HepG2 (cell line): ENCODE measurements around the gene BBS9.

Source experiments
- ADNP ChIP-seq: sonication (generic); formaldehyde crosslinking; IDR thresholded peaks from 2 replicates; pipeline ENCODE4 v1.4.0; 2020; ENCODE audit warnings: missing genetic modification reagents
- ELF4 ChIP-seq: sonication (generic); formaldehyde crosslinking; IDR thresholded peaks from 2 replicates; pipeline ENCODE4 v1.5.0; 2020; ENCODE audit warnings: missing genetic modification reagents, mild to moderate bottlenecking, moderate library complexity, borderline replicate concordance
- EP300 ChIP-seq, 3 experiments: sonication (generic) in 1 of 3; formaldehyde crosslinking in 1 of 3; IDR thresholded peaks; 2 replicates each; pipeline versions ENCODE4 v1.5.1 to v1.6.1; 2011 to 2020; ENCODE audit warnings: low read depth in 2 of 3, low read length in 2 of 3, borderline replicate concordance in 1 of 3, improper control_type of control experiment in 1 of 3, mild to moderate bottlenecking in 1 of 3, missing genetic modification reagents in 1 of 3, moderate library complexity in 1 of 3
- PCBP1 ChIP-seq: fragments of 200-400 bp; formaldehyde crosslinking; IDR thresholded peaks from 2 replicates; pipeline ENCODE4 v1.6.1; 2017; ENCODE audit warnings: mild to moderate bottlenecking, low read depth, low read length, borderline replicate concordance
- RAD21 ChIP-seq: fragments of 450-650 bp; formaldehyde crosslinking; IDR thresholded peaks from 2 replicates; pipeline ENCODE4 v1.5.0; 2020; ENCODE audit warnings: mild to moderate bottlenecking
- TGIF2 ChIP-seq: IDR thresholded peaks from 2 replicates; pipeline ENCODE4 v1.6.1; 2016; ENCODE audit warnings: control low read depth, missing compliant biosample characterization
- ZNF576 ChIP-seq: sonication (generic); formaldehyde crosslinking; IDR thresholded peaks from 2 replicates; pipeline ENCODE4 v1.4.0; 2020; ENCODE audit warnings: mild to moderate bottlenecking, missing genetic modification reagents
- TF ChIP-seq, protein P1 (sequence below): sonication (generic); formaldehyde crosslinking; IDR thresholded peaks from 2 replicates; pipeline ENCODE4 v1.5.0; 2020; ENCODE audit warnings: mild to moderate bottlenecking, missing genetic modification reagents, moderate library complexity

- TF ChIP-seq, protein P1, sequence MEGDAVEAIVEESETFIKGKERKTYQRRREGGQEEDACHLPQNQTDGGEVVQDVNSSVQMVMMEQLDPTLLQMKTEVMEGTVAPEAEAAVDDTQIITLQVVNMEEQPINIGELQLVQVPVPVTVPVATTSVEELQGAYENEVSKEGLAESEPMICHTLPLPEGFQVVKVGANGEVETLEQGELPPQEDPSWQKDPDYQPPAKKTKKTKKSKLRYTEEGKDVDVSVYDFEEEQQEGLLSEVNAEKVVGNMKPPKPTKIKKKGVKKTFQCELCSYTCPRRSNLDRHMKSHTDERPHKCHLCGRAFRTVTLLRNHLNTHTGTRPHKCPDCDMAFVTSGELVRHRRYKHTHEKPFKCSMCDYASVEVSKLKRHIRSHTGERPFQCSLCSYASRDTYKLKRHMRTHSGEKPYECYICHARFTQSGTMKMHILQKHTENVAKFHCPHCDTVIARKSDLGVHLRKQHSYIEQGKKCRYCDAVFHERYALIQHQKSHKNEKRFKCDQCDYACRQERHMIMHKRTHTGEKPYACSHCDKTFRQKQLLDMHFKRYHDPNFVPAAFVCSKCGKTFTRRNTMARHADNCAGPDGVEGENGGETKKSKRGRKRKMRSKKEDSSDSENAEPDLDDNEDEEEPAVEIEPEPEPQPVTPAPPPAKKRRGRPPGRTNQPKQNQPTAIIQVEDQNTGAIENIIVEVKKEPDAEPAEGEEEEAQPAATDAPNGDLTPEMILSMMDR, result no peak
- no peak for TF ChIP-seq PCBP1
- TF ChIP-seq ZNF576 (CRISPR knock-in tag), result no peak
- no peak for TF ChIP-seq ADNP (CRISPR knock-in tag)
- no peak for TF ChIP-seq TGIF2
- TF ChIP-seq EP300 (IDR thresholded peaks at IDR 0.05; ENCODE audit: low read depth in 2 of 2, low read length in 2 of 2), result no peak
- no peak for TF ChIP-seq EP300 (CRISPR knock-in tag; IDR thresholded peaks at IDR 0.05; ENCODE audit: borderline replicate concordance)
- no peak for TF ChIP-seq ELF4
- TF ChIP-seq RAD21 (CRISPR knock-in tag), result no peak
Measured at GRCh38 chr7:33099154-33099940, 30.0 kb upstream of the BBS9 start.
